A673 (cell line): ENCODE measurements around the gene CCDC6. TPM values are rescaled to one million over a fixed set of nuclear protein-coding genes. Genes with fewer than 3 reads are reported as not detected.
"Not testable (repeated sequence)": the region's sequence is repeated elsewhere in the genome, so short reads cannot be mapped to it uniquely, and the experiment has no call there.

ENCODE experiments used
- Bru-seq: library from RNA; stranded (reverse); fragments of 400-500 nt; gene quantifications from one replicate; lab custom pipeline; 2021; lab: Mats Ljungman, UMichigan
- BruChase-seq, 2 experiments: library from RNA; stranded (reverse); fragments of 400-500 nt; gene quantifications; one replicate each; lab custom pipeline; 2021; lab: Mats Ljungman, UMichigan
- BruUV-seq: library from RNA; stranded (reverse); fragments of 400-500 nt; replicated peaks from 2 replicates; lab custom pipeline; 2021; lab: Mats Ljungman, UMichigan
- CTCF ChIA-PET: fragments of 300-600 bp; sonication (Branson Sonifier 250); formaldehyde crosslinking; loops from one replicate; lab custom pipeline; 2022; ENCODE audit warnings: antibody characterized with exemption; lab: Charles Lee
- POLR2A ChIA-PET: fragments of 300-600 bp; sonication (Branson Sonifier 250); formaldehyde crosslinking; loops from one replicate; lab custom pipeline; 2022; ENCODE audit warnings: antibody characterized with exemption; ENCODE audit not compliant: low non-redundant PET; lab: Charles Lee
- DNase-seq: peaks from one replicate; pipeline ENCODE4 v3.0.0-alpha.2; 2015; ENCODE audit warnings: low spot score
- H3K27ac ChIP-seq: fragments of 200-600 bp; sonication (generic); 2 replicates; pipeline ENCODE4 v1.5.1; 2016; ENCODE audit warnings: mixed run types, low read depth, mild to moderate bottlenecking, mixed read lengths, antibody characterized with exemption, low read length; ENCODE audit not compliant: poor library complexity, severe bottlenecking
- H3K27me3 ChIP-seq: fragments of 200-600 bp; sonication (generic); replicated peaks from 2 replicates; pipeline ENCODE4 v1.6.1; 2017; ENCODE audit warnings: mixed run types, low read depth, mild to moderate bottlenecking, mixed read lengths, antibody characterized with exemption, low read length; ENCODE audit not compliant: insufficient read depth, poor library complexity
- H3K36me3 ChIP-seq: fragments of 200-600 bp; sonication (generic); 2 replicates; pipeline ENCODE4 v1.6.1; 2016; ENCODE audit warnings: mixed run types, mild to moderate bottlenecking, mixed read lengths, antibody characterized with exemption, low read length; ENCODE audit not compliant: insufficient read depth, poor library complexity, severe bottlenecking
- H3K4me1 ChIP-seq: fragments of 200-600 bp; sonication (generic); 2 replicates; pipeline ENCODE4 v1.6.1; 2017; ENCODE audit warnings: mixed run types, mild to moderate bottlenecking, mixed read lengths, antibody characterized with exemption, low read length; ENCODE audit not compliant: insufficient read depth, poor library complexity, severe bottlenecking
- H3K4me3 ChIP-seq: fragments of 200-600 bp; sonication (generic); 2 replicates; pipeline ENCODE4 v1.5.1; 2016; ENCODE audit warnings: low read depth, mixed run types, mild to moderate bottlenecking, mixed read lengths, low read length; ENCODE audit not compliant: poor library complexity, severe bottlenecking
- H3K9me3 ChIP-seq: fragments of 200-600 bp; sonication (generic); 2 replicates; pipeline ENCODE4 v1.6.1; 2016; ENCODE audit warnings: mixed run types, low read depth, mild to moderate bottlenecking, mixed read lengths, antibody characterized with exemption, low read length; ENCODE audit not compliant: poor library complexity, severe bottlenecking
- EZH2 ChIP-seq: fragments of 200-600 bp; sonication (generic); IDR thresholded peaks from 2 replicates; pipeline ENCODE4 v1.6.1; 2017; ENCODE audit warnings: borderline replicate concordance, low read depth, mild to moderate bottlenecking, mixed read lengths, antibody characterized with exemption, low read length; ENCODE audit not compliant: poor library complexity, severe bottlenecking
- intact Hi-C: fragments of 100-400 bp; cut with micrococcal nuclease; formaldehyde crosslinking; loops from one replicate; pipeline ENCODE4 v1.10.0; 2022; ENCODE audit not compliant: unreplicated experiment
- long read RNA-seq: library from polyadenylated mRNA; stranded (forward); transcript quantifications from one replicate; pipeline ENCODE4 v2.0.0, GENCODE V29; 2022
- total RNA-seq: library from RNA; stranded (reverse); gene quantifications from 2 replicates; pipeline ENCODE4 v1.2.3, GENCODE V29; 2021
- TF ChIP-seq, protein P1 (sequence below): fragments of 300-800, 200-600 bp; sonication (generic); conservative IDR thresholded peaks from 2 replicates; pipeline ENCODE4 v1.5.1; 2017; ENCODE audit warnings: low read depth, mild to moderate bottlenecking, antibody characterized with exemption, low read length, moderate library complexity, mixed read lengths

The CCDC6 gene
- total RNA-seq: 28.1 and 28.8 TPM in 2 replicates
- percentile 77 among the genes with signal in this experiment for Bru-seq, nascent RNA
- percentile 77 among the genes with signal in this experiment for BruChase-seq, experiment 1, labeled RNA remaining after a 2-hour chase
- percentile 81 among the genes with signal in this experiment for BruChase-seq, experiment 2, labeled RNA remaining after a 6-hour chase
- long read RNA-seq, full-length matches to known transcripts: 13 of 27 reads
- long read RNA-seq, partial matches to known transcripts: 5 of 27 reads
- long read RNA-seq, other reads (novel, unspliced or antisense): 9 of 27 reads

DNA sequence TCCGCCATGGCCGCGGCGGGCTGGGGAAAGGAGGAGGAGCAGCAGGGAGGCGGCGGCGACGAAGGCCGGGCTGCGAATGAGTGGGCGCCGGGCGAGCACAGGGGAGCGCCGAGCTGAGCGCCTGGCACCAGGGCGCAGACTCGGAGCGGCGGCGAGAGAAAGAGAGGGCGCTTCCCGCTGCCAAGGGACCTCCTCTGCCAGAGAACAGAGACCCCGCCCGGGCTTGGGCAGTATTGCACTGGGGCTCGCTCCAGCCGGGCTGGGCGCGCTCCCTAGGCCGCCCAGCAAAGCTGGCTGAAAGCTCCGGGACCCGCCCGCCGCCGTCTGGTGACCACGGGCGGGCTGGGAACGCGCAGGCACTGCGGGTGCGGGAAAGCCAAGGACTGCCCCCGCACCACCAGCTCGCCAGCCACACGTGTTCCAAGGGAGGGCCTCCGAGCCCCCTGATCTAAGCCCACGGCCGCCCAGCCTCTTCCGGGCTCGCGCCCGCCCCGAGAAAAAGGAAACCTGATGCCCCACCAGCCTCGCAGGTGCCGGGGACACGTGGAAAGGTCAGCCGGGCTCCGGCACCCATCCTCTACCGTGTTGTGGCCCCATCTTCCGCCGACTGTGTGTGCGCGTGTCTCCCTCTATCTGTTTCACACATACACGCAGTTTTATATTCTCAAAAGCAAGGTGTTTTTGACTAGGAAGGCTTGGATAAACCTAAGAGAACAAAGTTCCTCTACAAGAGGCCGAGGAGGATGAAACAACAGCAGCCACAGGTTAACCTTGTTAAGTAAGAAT is at the start of gene CCDC6:
Gene CCDC6 (minus strand): TSS at position 140 of the 786 bp plus-strand sequence. CDS start 132 bp downstream, at position 8.
- Histone ChIP-seq H3K27ac (peak within 1 kb of the TSS; percentile 85), H3K36me3 (no peaks in the 10 kb centered on the region), H3K4me3 (peak within 1 kb of the TSS; percentile 97), H3K9me3 (no peaks in the 10 kb centered on the region), H3K4me1 (peaks cover 17% of the 10 kb centered on the region), H3K27me3 (no peaks in the 10 kb centered on the region)
- no peak for TF ChIP-seq EZH2
- TF ChIP-seq, protein P1, sequence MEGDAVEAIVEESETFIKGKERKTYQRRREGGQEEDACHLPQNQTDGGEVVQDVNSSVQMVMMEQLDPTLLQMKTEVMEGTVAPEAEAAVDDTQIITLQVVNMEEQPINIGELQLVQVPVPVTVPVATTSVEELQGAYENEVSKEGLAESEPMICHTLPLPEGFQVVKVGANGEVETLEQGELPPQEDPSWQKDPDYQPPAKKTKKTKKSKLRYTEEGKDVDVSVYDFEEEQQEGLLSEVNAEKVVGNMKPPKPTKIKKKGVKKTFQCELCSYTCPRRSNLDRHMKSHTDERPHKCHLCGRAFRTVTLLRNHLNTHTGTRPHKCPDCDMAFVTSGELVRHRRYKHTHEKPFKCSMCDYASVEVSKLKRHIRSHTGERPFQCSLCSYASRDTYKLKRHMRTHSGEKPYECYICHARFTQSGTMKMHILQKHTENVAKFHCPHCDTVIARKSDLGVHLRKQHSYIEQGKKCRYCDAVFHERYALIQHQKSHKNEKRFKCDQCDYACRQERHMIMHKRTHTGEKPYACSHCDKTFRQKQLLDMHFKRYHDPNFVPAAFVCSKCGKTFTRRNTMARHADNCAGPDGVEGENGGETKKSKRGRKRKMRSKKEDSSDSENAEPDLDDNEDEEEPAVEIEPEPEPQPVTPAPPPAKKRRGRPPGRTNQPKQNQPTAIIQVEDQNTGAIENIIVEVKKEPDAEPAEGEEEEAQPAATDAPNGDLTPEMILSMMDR: peak; percentile 76
- BruUV-seq: TSS peak; percentile 76
- ChIA-PET POLR2A (interaction anchor here (0.6 kb wide), 2 partner anchors 41 to 280 kb away, joined by 4 to 14 read pairs; no protein-coding TSS in a partner anchor), CTCF (interaction anchor here (0.6 kb wide), 2 partner anchors 142 to 645 kb away, joined by 3 read pairs; no protein-coding TSS in a partner anchor)
- DNase-seq: peak; percentile 96
- intact Hi-C loops: loop anchor here (5.0 kb wide), 2 partner anchors 99 to 279 kb away; no protein-coding TSS in a partner anchor

DNA sequence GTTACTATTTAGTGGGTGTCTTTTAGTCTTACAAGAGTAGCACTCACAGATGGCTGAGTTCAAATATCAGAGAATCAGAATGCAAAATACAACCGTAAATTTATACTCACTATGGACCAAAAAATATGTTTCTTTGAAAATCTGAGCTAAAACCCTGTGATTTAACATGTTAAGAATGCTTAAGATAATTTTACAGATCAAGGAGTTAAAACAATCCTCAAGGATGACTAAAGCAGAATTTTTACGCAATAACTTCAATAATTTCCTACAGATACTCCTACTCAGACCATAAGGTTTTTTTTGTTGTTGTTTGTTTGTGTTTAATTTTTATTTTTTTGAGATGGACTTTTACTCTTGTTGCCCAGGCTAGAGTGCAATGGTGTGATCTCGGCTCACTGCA is 47.9 kb upstream of the CCDC6 start:
- H3K4me1 ChIP-seq: no peaks in the 10 kb centered on the region
- ChIA-PET CTCF (no interaction called here), POLR2A (no interaction called here)
- BruUV-seq: no TSS peak
- H3K27me3 ChIP-seq: peaks cover 5% of the 10 kb centered on the region
- H3K27ac ChIP-seq: no peak overlapping the region
- intact Hi-C loops: no loop called here
- no peak for TF ChIP-seq EZH2
- TF ChIP-seq, protein P1: no peak
- H3K9me3 ChIP-seq: no peaks in the 10 kb centered on the region
- H3K36me3 ChIP-seq: no peaks in the 10 kb centered on the region
- no peak for DNase-seq
- no peak overlapping the region for H3K4me3 ChIP-seq

DNA sequence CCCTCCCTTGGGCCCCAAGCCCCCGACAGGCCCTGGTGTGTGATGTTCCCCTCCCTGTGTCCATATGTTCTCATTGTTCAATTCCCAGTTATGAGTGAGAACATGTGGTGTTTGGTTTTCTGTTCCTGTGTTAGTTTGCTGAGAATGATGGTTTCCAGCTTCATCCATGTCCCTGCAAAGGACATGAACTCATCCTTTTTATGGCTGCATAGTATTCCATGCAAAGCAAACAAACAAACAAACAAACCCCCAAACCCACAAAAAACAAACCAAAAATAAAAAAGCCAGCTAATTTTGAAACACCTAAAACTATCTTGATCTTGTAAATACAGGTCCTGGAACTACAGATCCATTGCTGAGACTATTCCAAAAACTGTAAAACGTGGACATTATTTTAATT is 47.4 kb upstream of the CCDC6 start:
- H3K36me3 ChIP-seq, intact Hi-C loops, POLR2A ChIA-PET, DNase-seq, H3K4me3 ChIP-seq, H3K27me3 ChIP-seq, H3K4me1 ChIP-seq, H3K9me3 ChIP-seq, BruUV-seq, CTCF ChIA-PET, H3K27ac ChIP-seq: not testable (repeated sequence)
